ENCODE measurements around the gene C17orf75.
A peak's percentile ranks its signal among the peaks of the same experiment; 100 is the strongest.

Gene C17orf75

DNA sequence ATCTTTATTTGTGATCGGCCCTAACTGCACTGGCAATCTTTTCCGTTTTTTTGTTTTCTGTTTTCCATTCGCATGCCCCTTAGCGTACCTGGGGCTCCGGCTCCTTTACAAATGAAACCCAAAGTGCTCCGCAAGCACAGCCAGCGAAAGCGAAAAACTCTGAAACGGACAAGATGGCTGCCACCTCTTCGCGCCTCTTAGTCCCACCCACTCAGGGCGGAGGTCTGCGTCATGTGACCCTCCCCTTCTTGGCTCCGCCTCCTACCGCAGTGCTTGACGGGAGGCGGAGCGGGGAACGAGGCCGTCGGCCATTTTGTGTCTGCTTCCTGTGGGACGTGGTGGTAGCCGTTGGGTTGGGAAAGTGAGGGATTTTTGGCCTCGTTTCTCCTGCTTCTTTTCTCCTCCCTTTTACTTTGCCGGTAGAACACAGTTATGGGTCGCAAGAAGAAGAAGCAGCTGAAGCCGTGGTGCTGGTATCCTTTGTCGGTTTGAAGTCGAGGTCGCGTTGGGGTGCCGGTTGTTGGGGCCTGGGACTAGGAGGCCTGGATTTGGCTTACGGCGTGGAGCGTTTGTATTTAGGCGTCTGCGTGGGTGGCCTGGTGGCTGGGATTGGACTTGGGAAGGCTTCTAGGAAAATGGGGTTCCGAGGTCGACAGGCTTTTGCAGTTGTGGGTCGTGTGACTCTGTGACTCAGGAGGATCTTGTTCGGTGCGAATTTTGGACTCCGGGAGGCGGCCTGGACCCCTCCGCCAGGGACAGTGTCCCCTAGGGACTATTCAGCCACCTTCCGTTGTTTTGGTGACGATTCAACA lies 8.1 kb upstream of the C17orf75 start, which contains the start of gene ZNF207:
TSS of gene ZNF207 (plus strand) at position 304 of the 812 bp plus-strand sequence. CDS start at position 433, 129 bp downstream.
- peak within 1 kb of the TSS; percentile 98 for H3K9ac ChIP-seq
- TF ChIP-seq, protein P1, sequence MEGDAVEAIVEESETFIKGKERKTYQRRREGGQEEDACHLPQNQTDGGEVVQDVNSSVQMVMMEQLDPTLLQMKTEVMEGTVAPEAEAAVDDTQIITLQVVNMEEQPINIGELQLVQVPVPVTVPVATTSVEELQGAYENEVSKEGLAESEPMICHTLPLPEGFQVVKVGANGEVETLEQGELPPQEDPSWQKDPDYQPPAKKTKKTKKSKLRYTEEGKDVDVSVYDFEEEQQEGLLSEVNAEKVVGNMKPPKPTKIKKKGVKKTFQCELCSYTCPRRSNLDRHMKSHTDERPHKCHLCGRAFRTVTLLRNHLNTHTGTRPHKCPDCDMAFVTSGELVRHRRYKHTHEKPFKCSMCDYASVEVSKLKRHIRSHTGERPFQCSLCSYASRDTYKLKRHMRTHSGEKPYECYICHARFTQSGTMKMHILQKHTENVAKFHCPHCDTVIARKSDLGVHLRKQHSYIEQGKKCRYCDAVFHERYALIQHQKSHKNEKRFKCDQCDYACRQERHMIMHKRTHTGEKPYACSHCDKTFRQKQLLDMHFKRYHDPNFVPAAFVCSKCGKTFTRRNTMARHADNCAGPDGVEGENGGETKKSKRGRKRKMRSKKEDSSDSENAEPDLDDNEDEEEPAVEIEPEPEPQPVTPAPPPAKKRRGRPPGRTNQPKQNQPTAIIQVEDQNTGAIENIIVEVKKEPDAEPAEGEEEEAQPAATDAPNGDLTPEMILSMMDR (conservative IDR thresholded peaks at IDR 0.05; ENCODE audit: low read depth, low read length) = no peak
- H3K27me3 ChIP-seq (ENCODE audit: insufficient read depth, low read depth) = no peaks in the 10 kb centered on the region
- peaks cover 25% of the 10 kb centered on the region; the same call in 1 of the 2 replicates for H3K36me3 ChIP-seq (ENCODE audit: insufficient read depth)
- peaks cover 52% of the 10 kb centered on the region for H3K79me2 ChIP-seq (ENCODE audit: insufficient read depth, low read depth)
- H3K4me2 ChIP-seq = peak within 1 kb of the TSS; percentile 90
- H4K20me1 ChIP-seq (ENCODE audit: insufficient read depth) = peaks cover 37% of the 10 kb centered on the region
- H3K27ac ChIP-seq = peak within 1 kb of the TSS; percentile 98
- peaks cover 33% of the 10 kb centered on the region for H3K4me1 ChIP-seq (ENCODE audit: low read depth, poor library complexity, severe bottlenecking)
- peak within 1 kb of the TSS; percentile 91 for H2AFZ ChIP-seq (ENCODE audit: low read depth)
- H3K4me3 ChIP-seq (IDR thresholded peaks at IDR 0.05; ENCODE audit: insufficient read depth, low read depth, low read length) = peak within 1 kb of the TSS; percentile 55

DNA sequence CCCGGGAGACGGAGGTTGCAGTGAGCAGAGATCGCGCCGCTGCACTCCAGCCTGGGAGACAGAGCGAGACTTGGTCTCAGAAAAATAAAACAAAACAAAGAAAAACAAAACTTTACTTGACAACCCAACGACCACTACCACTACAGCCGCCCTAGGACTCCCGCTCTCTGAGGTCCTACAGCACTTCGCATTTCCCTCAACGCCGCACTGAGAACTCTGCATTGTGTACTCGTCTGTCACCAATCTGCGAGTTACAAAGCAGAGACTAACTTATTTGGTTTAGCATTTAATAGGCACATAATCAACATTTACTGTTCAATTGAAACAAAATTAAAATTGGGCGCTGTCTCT lies 7.5 kb upstream of the C17orf75 start:
- peak overlapping the region; percentile 98 for H3K27ac ChIP-seq
- H3K4me3 ChIP-seq (IDR thresholded peaks at IDR 0.05; ENCODE audit: insufficient read depth, low read depth, low read length) = peak overlapping the region; percentile 55
- H3K4me2 ChIP-seq = peak overlapping the region; percentile 66
- peak overlapping the region; percentile 98 for H3K9ac ChIP-seq
- peak overlapping the region; percentile 91 for H2AFZ ChIP-seq (ENCODE audit: low read depth)
- peaks cover 24% of the 10 kb centered on the region; the same call in 1 of the 2 replicates for H3K36me3 ChIP-seq (ENCODE audit: insufficient read depth)
- H3K79me2 ChIP-seq (ENCODE audit: insufficient read depth, low read depth) = peaks cover 47% of the 10 kb centered on the region
- H4K20me1 ChIP-seq (ENCODE audit: insufficient read depth) = peaks cover 33% of the 10 kb centered on the region
- TF ChIP-seq, protein P1 (conservative IDR thresholded peaks at IDR 0.05; ENCODE audit: low read depth, low read length) = peak; percentile 3; the same call in 1 of the 2 replicates
- H3K4me1 ChIP-seq (ENCODE audit: low read depth, poor library complexity, severe bottlenecking) = peaks cover 29% of the 10 kb centered on the region
- H3K27me3 ChIP-seq (ENCODE audit: insufficient read depth, low read depth) = no peaks in the 10 kb centered on the region

DNA sequence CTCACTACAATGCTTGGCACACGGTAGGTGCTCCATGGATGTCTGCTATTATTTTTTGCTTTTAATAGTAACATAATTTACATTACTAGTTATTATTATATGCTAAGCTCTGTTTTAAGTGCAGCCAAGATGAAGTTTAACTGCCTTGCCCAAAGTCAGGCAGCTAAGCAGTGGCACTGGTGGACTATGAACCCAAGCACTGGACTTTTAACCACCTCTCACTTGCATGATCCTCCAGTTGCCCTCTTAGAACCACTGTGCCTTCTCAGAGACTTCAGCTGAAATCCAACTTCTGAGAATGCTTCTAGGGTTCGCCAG lies 6.5 kb upstream of the C17orf75 start:
- no peak overlapping the region for H3K27ac ChIP-seq
- H3K27me3 ChIP-seq (ENCODE audit: insufficient read depth, low read depth) = no peaks in the 10 kb centered on the region
- H4K20me1 ChIP-seq (ENCODE audit: insufficient read depth) = peaks cover 26% of the 10 kb centered on the region
- no peak overlapping the region for H2AFZ ChIP-seq (ENCODE audit: low read depth)
- TF ChIP-seq, protein P1 (conservative IDR thresholded peaks at IDR 0.05; ENCODE audit: low read depth, low read length) = no peak
- H3K4me2 ChIP-seq = no peak overlapping the region
- H3K4me3 ChIP-seq (IDR thresholded peaks at IDR 0.05; ENCODE audit: insufficient read depth, low read depth, low read length) = no peak overlapping the region
- no peak overlapping the region for H3K9ac ChIP-seq
- peaks cover 21% of the 10 kb centered on the region for H3K4me1 ChIP-seq (ENCODE audit: low read depth, poor library complexity, severe bottlenecking)
- peaks cover 18% of the 10 kb centered on the region; the same call in 1 of the 2 replicates for H3K36me3 ChIP-seq (ENCODE audit: insufficient read depth)
- peaks cover 36% of the 10 kb centered on the region for H3K79me2 ChIP-seq (ENCODE audit: insufficient read depth, low read depth)

DNA sequence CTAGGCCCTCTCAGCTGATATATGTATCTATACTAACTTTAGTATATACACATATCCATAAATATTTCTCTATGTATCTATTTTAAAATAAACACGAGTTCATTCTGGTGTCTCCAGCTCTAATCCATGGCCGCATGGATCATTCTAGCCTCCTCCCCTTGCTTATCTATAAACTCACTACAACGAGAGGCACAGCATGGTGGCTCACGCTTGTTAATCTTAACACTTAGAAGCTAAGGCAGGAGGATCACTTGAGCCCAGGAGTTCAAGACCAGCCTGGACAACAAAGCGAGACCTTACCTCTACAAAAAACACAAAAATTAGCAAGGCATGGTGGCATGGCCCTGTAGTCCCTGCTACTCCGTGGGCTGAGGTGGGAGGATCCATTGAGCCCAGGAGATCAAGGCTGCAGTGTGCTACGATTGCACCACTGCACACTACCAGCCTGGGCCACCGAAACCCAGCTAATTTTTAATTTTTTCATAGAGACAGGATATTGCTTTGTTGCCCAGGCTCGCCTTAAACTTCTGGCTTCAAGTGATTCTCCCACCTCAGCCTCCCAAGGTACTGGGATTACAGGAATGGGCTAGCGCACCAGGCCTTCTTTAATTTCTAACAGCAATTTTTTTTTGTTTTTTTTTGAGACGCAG lies 4.1 kb upstream of the C17orf75 start:
- Histone ChIP-seq H3K27me3 (ENCODE audit: insufficient read depth, low read depth) (no peaks in the 10 kb centered on the region), H3K4me1 (ENCODE audit: low read depth, poor library complexity, severe bottlenecking) (peaks cover 7% of the 10 kb centered on the region), H2AFZ (ENCODE audit: low read depth) (no peak overlapping the region), H4K20me1 (ENCODE audit: insufficient read depth) (peaks cover 4% of the 10 kb centered on the region), H3K9ac (no peak overlapping the region), H3K36me3 (ENCODE audit: insufficient read depth) (no peaks in the 10 kb centered on the region), H3K4me3 (IDR thresholded peaks at IDR 0.05; ENCODE audit: insufficient read depth, low read depth, low read length) (no peak overlapping the region), H3K79me2 (ENCODE audit: insufficient read depth, low read depth) (peaks cover 17% of the 10 kb centered on the region), H3K27ac (no peak overlapping the region), H3K4me2 (no peak overlapping the region)
- TF ChIP-seq, protein P1 (conservative IDR thresholded peaks at IDR 0.05; ENCODE audit: low read depth, low read length) = no peak

Data from KMS-11 (cell line).